ENCODE results near the gene PROKR1. TPM values are rescaled to one million over a fixed set of nuclear protein-coding genes. Genes with fewer than 3 reads are reported as not detected.

PROKR1 gene
- total and polyA plus RNA-seq, 12 donors: 0.06 to 2.4 (median 0.43) TPM; not detected in 4

DNA sequence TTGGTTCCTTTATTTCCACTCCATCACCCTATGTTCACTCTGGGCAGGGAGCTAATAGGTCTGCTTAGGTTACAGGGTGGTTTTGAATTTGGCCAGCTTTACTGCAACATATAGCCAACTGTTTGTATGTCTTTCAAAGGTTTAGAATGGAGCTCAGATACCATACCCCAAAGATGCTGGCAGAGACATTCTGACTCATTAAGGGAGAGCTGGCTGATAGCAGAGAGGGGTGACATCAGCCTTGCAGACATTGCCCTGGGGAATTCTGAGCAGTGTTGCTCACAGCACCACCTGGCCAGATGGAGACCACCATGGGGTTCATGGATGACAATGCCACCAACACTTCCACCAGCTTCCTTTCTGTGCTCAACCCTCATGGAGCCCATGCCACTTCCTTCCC lies 2.1 kb downstream of the PROKR1 start:
- DNase-seq: no peak
- H3K27ac ChIP-seq: no peak overlapping the region
- no peak overlapping the region for H3K4me3 ChIP-seq
- no peaks in the 10 kb centered on the region for H3K9me3 ChIP-seq (replicated peaks in 1 of 3)
- peaks cover 9 to 12% of the 10 kb centered on the region in 2 donors for H3K4me1 ChIP-seq (replicated peaks in 1 of 2)
- H3K36me3 ChIP-seq (replicated peaks in 1 of 2): no peaks in the 10 kb centered on the region
- intact Hi-C loops (cut with DNase I): no loop called here
- TF ChIP-seq POLR2A (IDR thresholded peaks at IDR 0.05): no peak
- TF ChIP-seq, protein P1, sequence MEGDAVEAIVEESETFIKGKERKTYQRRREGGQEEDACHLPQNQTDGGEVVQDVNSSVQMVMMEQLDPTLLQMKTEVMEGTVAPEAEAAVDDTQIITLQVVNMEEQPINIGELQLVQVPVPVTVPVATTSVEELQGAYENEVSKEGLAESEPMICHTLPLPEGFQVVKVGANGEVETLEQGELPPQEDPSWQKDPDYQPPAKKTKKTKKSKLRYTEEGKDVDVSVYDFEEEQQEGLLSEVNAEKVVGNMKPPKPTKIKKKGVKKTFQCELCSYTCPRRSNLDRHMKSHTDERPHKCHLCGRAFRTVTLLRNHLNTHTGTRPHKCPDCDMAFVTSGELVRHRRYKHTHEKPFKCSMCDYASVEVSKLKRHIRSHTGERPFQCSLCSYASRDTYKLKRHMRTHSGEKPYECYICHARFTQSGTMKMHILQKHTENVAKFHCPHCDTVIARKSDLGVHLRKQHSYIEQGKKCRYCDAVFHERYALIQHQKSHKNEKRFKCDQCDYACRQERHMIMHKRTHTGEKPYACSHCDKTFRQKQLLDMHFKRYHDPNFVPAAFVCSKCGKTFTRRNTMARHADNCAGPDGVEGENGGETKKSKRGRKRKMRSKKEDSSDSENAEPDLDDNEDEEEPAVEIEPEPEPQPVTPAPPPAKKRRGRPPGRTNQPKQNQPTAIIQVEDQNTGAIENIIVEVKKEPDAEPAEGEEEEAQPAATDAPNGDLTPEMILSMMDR (IDR thresholded peaks at IDR 0.05): no peak
- H3K27me3 ChIP-seq: peaks cover 15% of the 10 kb centered on the region

DNA sequence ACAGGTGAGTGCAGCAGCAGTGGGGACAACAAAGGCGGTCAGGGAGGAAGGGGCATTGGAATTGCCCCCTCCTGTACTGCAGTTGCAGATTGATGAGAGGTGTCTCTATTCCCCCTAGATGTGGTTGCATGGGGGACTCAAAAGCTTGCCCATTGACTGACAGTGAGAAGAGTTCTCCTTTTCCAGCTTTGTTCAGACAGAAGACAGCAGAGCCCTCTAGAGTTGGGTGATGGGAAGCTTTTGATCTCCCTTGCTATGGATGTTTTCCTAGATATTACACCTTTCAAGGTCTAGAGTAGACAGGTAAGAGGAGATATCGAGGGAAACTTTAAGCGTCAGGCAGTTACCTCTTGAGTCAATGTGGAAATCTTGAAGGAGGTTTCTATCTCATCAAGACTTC lies 2.9 kb downstream of the PROKR1 start:
- peaks cover 9 to 12% of the 10 kb centered on the region in 2 donors for H3K4me1 ChIP-seq (replicated peaks in 1 of 2)
- peaks cover 15% of the 10 kb centered on the region for H3K27me3 ChIP-seq
- intact Hi-C loops (cut with DNase I): no loop called here
- WGBS, 4 donors: 85 to 91% (median 88%) methylated on average over 3 of the region's 3 CpGs
- H3K9me3 ChIP-seq (replicated peaks in 1 of 3): no peaks in the 10 kb centered on the region
- TF ChIP-seq, protein P1 (IDR thresholded peaks at IDR 0.05): no peak
- no peak for TF ChIP-seq POLR2A (IDR thresholded peaks at IDR 0.05)
- H3K27ac ChIP-seq: no peak overlapping the region
- no peak overlapping the region for H3K4me3 ChIP-seq
- DNase-seq: no peak
- no peaks in the 10 kb centered on the region for H3K36me3 ChIP-seq (replicated peaks in 1 of 2)

DNA sequence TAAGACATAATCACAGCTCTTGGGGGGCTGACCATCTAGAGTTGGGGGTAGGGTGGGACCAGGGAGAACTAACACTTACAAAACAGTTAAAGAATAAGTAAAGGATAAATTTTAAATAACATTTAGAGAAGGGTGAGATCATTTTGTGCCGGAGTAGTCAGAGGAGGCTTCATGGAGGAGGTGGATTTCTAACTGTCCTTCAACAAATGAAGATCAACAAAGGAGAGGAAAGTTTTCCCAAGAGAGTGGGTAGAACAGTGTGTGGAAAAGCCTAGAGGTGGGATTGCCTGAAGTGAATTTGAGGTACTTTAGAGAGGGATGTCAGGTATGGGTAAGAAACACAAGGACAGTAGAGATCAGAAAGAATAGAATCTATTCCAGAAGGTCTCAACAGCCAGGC lies 7.3 kb downstream of the PROKR1 start:
- H3K27me3 ChIP-seq: no peaks in the 10 kb centered on the region
- H3K4me3 ChIP-seq: no peak overlapping the region
- H3K27ac ChIP-seq: no peak overlapping the region
- intact Hi-C loops (cut with DNase I): no loop called here
- TF ChIP-seq, protein P1 (IDR thresholded peaks at IDR 0.05): no peak
- TF ChIP-seq POLR2A (IDR thresholded peaks at IDR 0.05): no peak
- no peaks in the 10 kb centered on the region for H3K4me1 ChIP-seq (replicated peaks in 1 of 2)
- H3K9me3 ChIP-seq (replicated peaks in 1 of 3): no peaks in the 10 kb centered on the region
- no peaks in the 10 kb centered on the region for H3K36me3 ChIP-seq (replicated peaks in 1 of 2)
- DNase-seq: no peak
- WGBS, 4 donors: 88 to 98% (median 96%) methylated on average over 1 of the region's 1 CpG

DNA sequence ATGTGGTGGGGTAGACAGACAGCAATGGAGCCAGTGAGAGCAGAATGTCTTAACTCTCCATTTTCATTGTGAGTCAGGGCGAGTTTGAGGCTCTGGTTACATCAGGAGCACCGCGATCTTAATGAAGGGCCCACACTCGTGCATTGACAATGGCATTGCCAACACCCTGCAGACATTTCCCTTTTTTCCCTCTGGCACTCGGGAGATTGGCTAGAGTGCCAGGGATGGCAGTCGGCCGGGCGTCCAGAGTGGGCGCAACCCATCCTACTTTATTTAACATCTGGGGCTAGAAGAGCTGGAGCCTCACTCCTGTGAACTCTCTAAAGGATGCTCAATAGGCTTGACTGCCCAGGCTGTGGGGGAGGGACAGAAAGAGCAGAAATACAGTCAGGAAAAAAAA lies 9.7 kb downstream of the PROKR1 start:
- TF ChIP-seq, protein P1 (IDR thresholded peaks at IDR 0.05): no peak
- TF ChIP-seq POLR2A (IDR thresholded peaks at IDR 0.05): no peak
- intact Hi-C loops (cut with DNase I): no loop called here
- H3K27ac ChIP-seq: no peak overlapping the region
- no peak for DNase-seq
- no peak overlapping the region for H3K4me3 ChIP-seq
- WGBS, 4 donors: 78 to 85% (median 81%) methylated on average over 9 of the region's 9 CpGs
- no peaks in the 10 kb centered on the region for H3K27me3 ChIP-seq
- no peaks in the 10 kb centered on the region for H3K9me3 ChIP-seq (replicated peaks in 1 of 3)
- H3K36me3 ChIP-seq (replicated peaks in 1 of 2): no peaks in the 10 kb centered on the region
- H3K4me1 ChIP-seq (replicated peaks in 1 of 2): no peaks in the 10 kb centered on the region
